GM12878 (cell line): ENCODE results near the gene ETS1. TPM values are rescaled to one million over a fixed set of nuclear protein-coding genes. Genes with fewer than 3 reads are reported as not detected.

Experiments
- ATAC-seq: fragments of 200-7000 bp; cut with Tn5 transposase; 3 replicates; pipeline ENCODE4 v1.9.1; 2020; ENCODE audit warnings: mild to moderate bottlenecking, moderate library complexity
- BruUV-seq: library from RNA; stranded (reverse); fragments of 400-500 nt; replicated peaks from 2 replicates; lab custom pipeline; 2021; lab: Mats Ljungman, UMichigan
- CTCF ChIA-PET: fragments of 300-600 bp; sonication (Branson Sonifier 250); formaldehyde crosslinking; extraction: SDS; loops from one replicate; lab custom pipeline; 2021; ENCODE audit warnings: inconsistent platforms; lab: Yijun Ruan, JAX
- POLR2A ChIA-PET: fragments of 350-600 bp; formaldehyde crosslinking; extraction: SDS; loops from one replicate; lab custom pipeline; 2021; ENCODE audit warnings: inconsistent platforms; lab: Charles Lee
- RAD21 ChIA-PET: fragments of 300-600 bp; sonication (Branson Sonifier 250); formaldehyde crosslinking; loops from one replicate; lab custom pipeline; 2023; ENCODE audit warnings: antibody characterized with exemption; ENCODE audit not compliant: unreplicated experiment; lab: Charles Lee
- SMC1A ChIA-PET: fragments of 300-600 bp; sonication (Branson Sonifier 250); formaldehyde crosslinking; loops from one replicate; lab custom pipeline; 2023; ENCODE audit not compliant: unreplicated experiment, uncharacterized antibody; lab: Charles Lee
- DNase-seq: peaks from one replicate; pipeline ENCODE4 v3.0.0-alpha.2; 2011; ENCODE audit warnings: low read depth, low spot score
- FAIRE-seq: peaks from 3 replicates; lab custom pipeline; 2011; peaks lifted over from hg19 to GRCh38; lab: Jason Lieb, UNC
- H2AFZ ChIP-seq: 2 replicates; pipeline ENCODE4 v1.6.0; 2011; ENCODE audit warnings: low read depth, low read length, control low read depth; ENCODE audit not compliant: control insufficient read depth
- H3K27ac ChIP-seq: 2 replicates; pipeline ENCODE4 v1.5.1; 2011; ENCODE audit warnings: control low read depth; ENCODE audit not compliant: control insufficient read depth, insufficient read depth
- H3K27me3 ChIP-seq, 2 experiments: replicated peaks in 1 of 2; 2 replicates each; pipeline versions ENCODE4 v1.6.0 to v1.6.1; 2011; ENCODE audit warnings: low read length in 1 of 2; ENCODE audit not compliant: control insufficient read depth in 2 of 2, insufficient read depth in 2 of 2
- H3K36me3 ChIP-seq, 2 experiments: 2 replicates each; pipeline ENCODE4 v1.5.1; 2011; ENCODE audit warnings: low read length in 1 of 2; ENCODE audit not compliant: control insufficient read depth in 2 of 2, insufficient read depth in 2 of 2
- H3K4me1 ChIP-seq: 2 replicates; pipeline ENCODE4 v1.6.1; 2011; ENCODE audit warnings: mild to moderate bottlenecking, low read length, moderate library complexity, mixed read lengths; ENCODE audit not compliant: control insufficient read depth, insufficient read depth
- H3K4me2 ChIP-seq: 2 replicates; pipeline ENCODE4 v1.6.0; 2011; ENCODE audit warnings: control low read depth; ENCODE audit not compliant: control insufficient read depth, insufficient read depth
- H3K4me3 ChIP-seq: fragments of 200-600 bp; sonication (generic); 2 replicates; pipeline ENCODE4 v1.5.1; 2016
- H3K79me2 ChIP-seq: 2 replicates; pipeline ENCODE4 v1.6.0; 2011; ENCODE audit warnings: low read length; ENCODE audit not compliant: control insufficient read depth, insufficient read depth
- H3K9ac ChIP-seq: 2 replicates; pipeline ENCODE4 v1.8.0; 2011; ENCODE audit warnings: low read length, control low read depth, mixed read lengths; ENCODE audit not compliant: control insufficient read depth, insufficient read depth
- H3K9me3 ChIP-seq: replicated peaks from 3 replicates; pipeline ENCODE4 v1.5.1; 2011; ENCODE audit warnings: mild to moderate bottlenecking, low read length; ENCODE audit not compliant: control insufficient read depth, insufficient read depth
- H4K20me1 ChIP-seq: 2 replicates; pipeline ENCODE4 v1.6.0; 2011; ENCODE audit not compliant: control insufficient read depth, insufficient read depth
- CREM ChIP-seq: IDR thresholded peaks from 2 replicates; pipeline ENCODE4 v1.6.1; 2014; ENCODE audit warnings: antibody characterized with exemption, low read depth
- HCFC1 ChIP-seq: fragments of 150-350 bp; IDR thresholded peaks from 2 replicates; pipeline ENCODE4 v1.6.1; 2014; ENCODE audit warnings: low read length
- JUND ChIP-seq: IDR thresholded peaks from 2 replicates; pipeline ENCODE4 v1.6.1; 2012; ENCODE audit warnings: low read depth, mild to moderate bottlenecking, low read length, improper control_type of control experiment, moderate library complexity
- PAX8 ChIP-seq: fragments of 450-650 bp; IDR thresholded peaks from 2 replicates; pipeline ENCODE4 v1.6.1; 2017; ENCODE audit warnings: mild to moderate bottlenecking, moderate library complexity
- POLR2A ChIP-seq: IDR thresholded peaks from 2 replicates; pipeline ENCODE4 v1.6.1; 2011; ENCODE audit warnings: low read depth, mild to moderate bottlenecking, low read length
- RAD21 ChIP-seq: IDR thresholded peaks from 2 replicates; pipeline ENCODE4 v1.6.1; 2011; ENCODE audit warnings: mild to moderate bottlenecking, low read depth, low read length, moderate library complexity; ENCODE audit not compliant: insufficient read depth
- WGBS: methylation state at CpG from one replicate; pipeline ENCODE4 v1.1.6; 2016; ENCODE audit warnings: low lambda C conversion rate; ENCODE audit not compliant: insufficient replicate concordance, insufficient coverage; ENCODE audit errors: missing lambda C conversion rate; 5-methylcytosine and 5-hydroxymethylcytosine counted together
- in situ Hi-C: fragments of 300-500 bp; cut with MboI; formaldehyde crosslinking; loops from 9 replicates; pipeline ENCODE4 v1.14.3; 2018; ENCODE audit warnings: mixed read lengths
- intact Hi-C: fragments of 100-400 bp; cut with micrococcal nuclease; formaldehyde crosslinking; loops from one replicate; pipeline ENCODE4 v1.14.2; 2022; ENCODE audit not compliant: unreplicated experiment
- polyA plus RNA-seq, 11 experiments: library from polyadenylated mRNA; depleted of rRNA in 4 of 11; unstranded in 6 of 11; stranded (reverse) in 5 of 11; fragments of >200 nt; fragmentation: Nextera tagmentation in 4 of 11; fragmentation: Illumina TruSeq in 1 of 11; extraction: Ambion mirVana in 4 of 11; extraction: Trizol in 1 of 11; gene quantifications; 1 replicate in 1 of 11; 2 replicates in 10 of 11; pipeline versions ENCODE4 v1.2.1 to v1.2.3, GENCODE V29; 2011 to 2016; ENCODE audit warnings: inconsistent platforms in 2 of 11, missing spikeins in 2 of 11, low read depth in 1 of 11
- total RNA-seq, 4 experiments: library from RNA; depleted of rRNA in 3 of 4; stranded (reverse); fragments of >200 nt in 3 of 4; fragmentation: Illumina TruSeq in 1 of 4; extraction: Trizol in 1 of 4; gene quantifications; 2 replicates each; pipeline versions ENCODE4 v1.2.1 to v1.2.3, GENCODE V29; 2013 to 2021
- TF ChIP-seq, protein P1 (sequence below): IDR thresholded peaks from 2 replicates; pipeline ENCODE4 v1.6.1; 2011; ENCODE audit warnings: low read depth, mild to moderate bottlenecking, low read length, moderate library complexity, borderline replicate concordance; ENCODE audit errors: extremely low read depth
- TF ChIP-seq, protein P2 (sequence below), 3 experiments: IDR thresholded peaks in 2 of 3; conservative IDR thresholded peaks in 1 of 3; 2 replicates each; pipeline ENCODE4 v1.5.1; 2011; ENCODE audit warnings: low read depth in 3 of 3, low read length in 3 of 3, mild to moderate bottlenecking in 3 of 3, control low read depth in 2 of 3, moderate library complexity in 2 of 3, inconsistent platforms in 1 of 3, mixed read lengths in 1 of 3; ENCODE audit not compliant: control insufficient read depth in 2 of 3, insufficient read depth in 1 of 3; ENCODE audit errors: extremely low read depth in 1 of 3

The ETS1 gene
- total and polyA plus RNA-seq, 10 of the 15 experiments (the other 5 are each of a cell fraction or from before 2014, with no cell fraction given) = 12.5 to 112 (median 55.5) TPM

DNA sequence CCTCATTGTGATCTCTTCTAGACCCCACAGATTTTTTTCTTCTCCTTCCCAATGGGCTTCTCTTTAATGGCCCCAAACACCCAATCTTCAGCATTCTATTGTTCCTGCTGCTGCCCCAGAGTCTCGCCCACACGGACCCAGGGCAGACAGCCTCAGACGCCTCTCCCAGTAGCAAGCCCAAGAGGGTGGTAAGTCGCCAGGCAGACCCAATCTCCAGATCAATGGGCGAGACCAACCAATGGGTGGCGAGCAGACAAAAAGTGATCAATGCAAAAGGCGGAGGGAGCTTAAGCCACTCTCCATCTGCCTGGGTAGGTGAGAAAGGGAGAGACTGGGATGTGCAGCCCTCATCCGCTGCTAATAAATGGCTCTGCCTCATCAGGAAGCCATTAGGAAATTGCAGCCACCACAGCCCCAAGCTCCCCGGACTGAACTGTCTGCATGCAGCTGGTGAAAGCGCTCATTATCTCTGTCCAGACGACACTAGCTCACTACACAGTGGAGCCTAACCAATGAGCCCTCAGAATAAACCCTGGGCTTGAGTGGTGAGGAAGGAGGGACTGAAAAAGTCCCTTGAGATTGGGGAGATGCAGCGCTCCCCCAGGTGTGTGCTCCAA lies 81.8 kb downstream of the ETS1 start:
- Histone ChIP-seq H3K4me3 (no peak overlapping the region), H3K9me3 (no peaks in the 10 kb centered on the region), H3K79me2 (peaks cover 98% of the 10 kb centered on the region), H3K9ac (no peak overlapping the region)
- ATAC-seq (no peak), DNase-seq (no peak)
- 76% methylated on average over 12 of the region's 12 CpGs for WGBS
- POLR2A ChIA-PET = interaction anchor here (0.9 to 2.1 kb wide), 3 partner anchors 13 to 29 kb away, joined by 3 to 5 read pairs (median 3); no protein-coding TSS in a partner anchor
- TF ChIP-seq HCFC1 = no peak
- TF ChIP-seq POLR2A = peak; percentile 47; the same call in 1 of the 2 replicates
- TF ChIP-seq, protein P1, sequence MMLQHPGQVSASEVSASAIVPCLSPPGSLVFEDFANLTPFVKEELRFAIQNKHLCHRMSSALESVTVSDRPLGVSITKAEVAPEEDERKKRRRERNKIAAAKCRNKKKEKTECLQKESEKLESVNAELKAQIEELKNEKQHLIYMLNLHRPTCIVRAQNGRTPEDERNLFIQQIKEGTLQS = no peak
- TF ChIP-seq, all 136 proteins: peak for 1
- in situ Hi-C loops (no loop called here), intact Hi-C loops (no loop called here)
- RAD21 ChIA-PET = interaction anchor here (0.6 to 1.4 kb wide), 3 partner anchors 8 to 14 kb away, joined by 3 to 6 read pairs (median 4); no protein-coding TSS in a partner anchor
- Histone ChIP-seq H3K27me3 (no peaks in the 10 kb centered on the region), H3K4me2 (no peak overlapping the region), H2AFZ (no peak overlapping the region), H4K20me1 (no peaks in the 10 kb centered on the region; the same call in 1 of the 2 replicates), H3K4me1 (peaks cover 46% of the 10 kb centered on the region), H3K36me3 (peaks cover 8 to 10% of the 10 kb centered on the region in 2 experiments), H3K27ac (no peak overlapping the region)
- no peak for FAIRE-seq
- SMC1A ChIA-PET = interaction anchor here (0.6 to 7.1 kb wide), 9 partner anchors 8 to 325 kb away, joined by 3 to 82 read pairs (median 3); no protein-coding TSS in a partner anchor
- no TSS peak for BruUV-seq
- CTCF ChIA-PET = interaction anchor here (1.0 to 2.0 kb wide), 5 partner anchors 8 to 215 kb away, joined by 3 to 7 read pairs (median 3); no protein-coding TSS in a partner anchor

- no peak overlapping the region for H3K9ac ChIP-seq
- peaks cover 8 to 10% of the 10 kb centered on the region in 2 experiments for H3K36me3 ChIP-seq
- no peak overlapping the region for H3K4me3 ChIP-seq
- ATAC-seq (no peak), FAIRE-seq (no peak)
- RAD21 ChIA-PET = interaction anchor here (0.6 to 1.5 kb wide), 4 partner anchors 19 to 332 kb away, joined by 3 read pairs; no protein-coding TSS in a partner anchor
- no peaks in the 10 kb centered on the region; the same call in 1 of the 2 replicates for H4K20me1 ChIP-seq
- TF ChIP-seq CREM = peak; percentile 28; the same call in 1 of the 2 replicates
- TF ChIP-seq PAX8 = no peak
- TF ChIP-seq RAD21 = peak; percentile 40; the same call in 1 of the 2 replicates
- TF ChIP-seq JUND = no peak
- TF ChIP-seq, protein P2, sequence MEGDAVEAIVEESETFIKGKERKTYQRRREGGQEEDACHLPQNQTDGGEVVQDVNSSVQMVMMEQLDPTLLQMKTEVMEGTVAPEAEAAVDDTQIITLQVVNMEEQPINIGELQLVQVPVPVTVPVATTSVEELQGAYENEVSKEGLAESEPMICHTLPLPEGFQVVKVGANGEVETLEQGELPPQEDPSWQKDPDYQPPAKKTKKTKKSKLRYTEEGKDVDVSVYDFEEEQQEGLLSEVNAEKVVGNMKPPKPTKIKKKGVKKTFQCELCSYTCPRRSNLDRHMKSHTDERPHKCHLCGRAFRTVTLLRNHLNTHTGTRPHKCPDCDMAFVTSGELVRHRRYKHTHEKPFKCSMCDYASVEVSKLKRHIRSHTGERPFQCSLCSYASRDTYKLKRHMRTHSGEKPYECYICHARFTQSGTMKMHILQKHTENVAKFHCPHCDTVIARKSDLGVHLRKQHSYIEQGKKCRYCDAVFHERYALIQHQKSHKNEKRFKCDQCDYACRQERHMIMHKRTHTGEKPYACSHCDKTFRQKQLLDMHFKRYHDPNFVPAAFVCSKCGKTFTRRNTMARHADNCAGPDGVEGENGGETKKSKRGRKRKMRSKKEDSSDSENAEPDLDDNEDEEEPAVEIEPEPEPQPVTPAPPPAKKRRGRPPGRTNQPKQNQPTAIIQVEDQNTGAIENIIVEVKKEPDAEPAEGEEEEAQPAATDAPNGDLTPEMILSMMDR (IDR thresholded peaks at IDR 0.05 in 2 of 3, conservative IDR thresholded peaks at IDR 0.05 in 1 of 3; ENCODE audit: control insufficient read depth in 2 of 3, extremely low read depth in 1 of 3, insufficient read depth in 1 of 3, low read depth in 3 of 3, low read length in 3 of 3) = peak in 1 of 3 experiments; percentile 15; a peak in 1 of 6 replicates
- TF ChIP-seq, all 136 proteins: peak for 3
- Histone ChIP-seq H3K9me3 (no peaks in the 10 kb centered on the region), H3K79me2 (peaks cover 98% of the 10 kb centered on the region), H3K4me2 (no peak overlapping the region), H2AFZ (no peak overlapping the region), H3K4me1 (peaks cover 38% of the 10 kb centered on the region), H3K27ac (no peak overlapping the region), H3K27me3 (no peaks in the 10 kb centered on the region)
- ChIA-PET CTCF (interaction anchor here (0.6 to 2.0 kb wide), 7 partner anchors 7 to 298 kb away, joined by 3 to 7 read pairs (median 4); no protein-coding TSS in a partner anchor), POLR2A (interaction anchor here (2.1 kb wide), 1 partner anchor 14 kb away, joined by 5 read pairs; no protein-coding TSS in a partner anchor), SMC1A (interaction anchor here (0.6 to 7.1 kb wide), 8 partner anchors 7 to 206 kb away, joined by 3 to 82 read pairs (median 4); no protein-coding TSS in a partner anchor)
- 100% methylated on average over 2 of the region's 2 CpGs for WGBS
- DNase-seq = no peak
- no TSS peak for BruUV-seq
- intact Hi-C loops (no loop called here), in situ Hi-C loops (no loop called here)
Measured at GRCh38 chr11:128504486-128504885, 82.9 kb downstream of the ETS1 start.
